Adrenal gland (tissue), 12 donors: ENCODE measurements around the gene RPS27. TPM values are rescaled to one million over a fixed set of nuclear protein-coding genes. Genes with fewer than 3 reads are reported as not detected.
"Not testable (repeated sequence)": the region's sequence is repeated elsewhere in the genome, so short reads cannot be mapped to it uniquely, and the experiment has no call there.

ENCODE experiments used
- DNase-seq, 7 donors: peaks; one replicate each; pipeline ENCODE4 v3.0.0-alpha.2; 2019 to 2020
- H3K27ac ChIP-seq, 5 donors: fragments of 200-600 bp; sonication (generic) in 4 of 5; 1 replicate in 3 of 5; 2 replicates in 2 of 5; pipeline versions ENCODE4 v1.5.1 to v1.8.0; 2016 to 2020; ENCODE audit warnings: mild to moderate bottlenecking in 1 of 5
- H3K27me3 ChIP-seq: fragments of 200-600 bp; 2 replicates; pipeline ENCODE4 v1.8.0; 2021
- H3K36me3 ChIP-seq, 2 donors: fragments of 200-600 bp; replicated peaks in 1 of 2; 1 replicate in 1 of 2; 2 replicates in 1 of 2; pipeline versions ENCODE4 v1.5.1 to v1.8.0; 2018 to 2022
- H3K4me1 ChIP-seq, 2 donors: fragments of 200-600 bp; replicated peaks in 1 of 2; 1 replicate in 1 of 2; 2 replicates in 1 of 2; pipeline versions ENCODE4 v1.5.1 to v1.8.0; 2018 to 2021
- H3K4me3 ChIP-seq, 4 donors: fragments of 200-600 bp; sonication (generic) in 3 of 4; one replicate each; pipeline ENCODE4 v1.5.1; 2016 to 2018
- H3K9me3 ChIP-seq, 3 donors: fragments of 200-600 bp; sonication (generic) in 1 of 3; replicated peaks in 1 of 3; 1 replicate in 2 of 3; 2 replicates in 1 of 3; pipeline versions ENCODE4 v1.5.1 to v1.8.0; 2016 to 2021
- CTCF ChIP-seq, 6 experiments: fragments of 450-650 bp in 4 of 6; fragments of 200-600 bp in 2 of 6; sonication (generic) in 1 of 6; IDR thresholded peaks; 1 replicate in 5 of 6; 2 replicates in 1 of 6; pipeline versions ENCODE4 v1.5.1 to v1.8.0; 2016 to 2021; ENCODE audit warnings: antibody characterized with exemption in 6 of 6, mild to moderate bottlenecking in 2 of 6, moderate library complexity in 1 of 6
- POLR2A ChIP-seq, 2 donors: fragments of 450-650 bp; IDR thresholded peaks; one replicate each; pipeline ENCODE4 v1.6.1; 2017; ENCODE audit warnings: antibody characterized with exemption in 2 of 2, mild to moderate bottlenecking in 2 of 2, moderate library complexity in 1 of 2
- WGBS, 4 donors: extraction: QIAGEN DNeasy Blood & Tissue Kit in 2 of 4; methylation state at CpG; one replicate each; pipeline versions ENCODE4 v1.1.5 to v1.1.7; 2013 to 2017; 5-methylcytosine and 5-hydroxymethylcytosine counted together
- intact Hi-C, 2 donors: fragments of 100-400 bp; cut with DNase I; formaldehyde crosslinking; loops; one replicate each; pipeline versions ENCODE4 v1.14.1 to v1.15.0; 2022 to 2023
- polyA plus RNA-seq, 3 donors: library from polyadenylated mRNA; stranded (reverse); fragments of 200-250 nt in 2 of 3; fragments of 350-450 nt in 1 of 3; fragmentation: Illumina TruSeq in 1 of 3; extraction: RNeasy Lipid Tissue Mini Kit (QIAGEN cat#74804) in 1 of 3; gene quantifications; one replicate each; pipeline ENCODE4 v1.2.3, GENCODE V29; 2013 to 2014
- total RNA-seq, 9 donors: library from RNA; depleted of rRNA in 4 of 9; stranded (reverse); fragments of >200 nt in 4 of 9; fragments of 120-200 nt in 1 of 9; fragmentation: NEBNext Ultra II Directional in 1 of 9; extraction: Animal tissue kit (Norgen Biotek cat#: 25700) in 1 of 9; gene quantifications; one replicate each; pipeline versions ENCODE4 v1.1.0 to v1.2.4, GENCODE V29; 2013 to 2023
- donor health status: healthy with polysubstance abuse.
- donor health status: Bipolar disorder and iron deficiency.
- donor health status: DM: yes; HTN: yes; CAD: no.
- donor health status: DM: no; HTN: no; CAD: no.
- donor health status: DM: no; HTN: no; CAD: no.
- donor health status: DM: yes; HTN: yes; CAD: no.

The RPS27 gene
- total and polyA plus RNA-seq, 12 donors: 943 to 6,436 (median 1,761) TPM

GRCh38 chr1:153995202-153995601 is 4.6 kb downstream of the RPS27 start:
- no peaks in the 10 kb centered on the region for H3K9me3 ChIP-seq
- intact Hi-C loops: no loop called here
- H3K4me3 ChIP-seq: no peak overlapping the region
- WGBS, 4 donors: 82 to 88% (median 85%) methylated on average over 3 of the region's 3 CpGs
- no peak overlapping the region for H3K27ac ChIP-seq
- peaks cover 10 to 28% of the 10 kb centered on the region in 2 donors for H3K4me1 ChIP-seq
- TF ChIP-seq POLR2A (IDR thresholded peaks at IDR 0.05) (no peak), CTCF (IDR thresholded peaks at IDR 0.05) (no peak)
- H3K27me3 ChIP-seq: no peaks in the 10 kb centered on the region
- DNase-seq: no peak
- H3K36me3 ChIP-seq: peaks cover 0 to 40% of the 10 kb centered on the region in 2 donors

- intact Hi-C loops: no loop called here
Measured at GRCh38 chr1:153995640-153996039, 5.1 kb downstream of the RPS27 start.

GRCh38 chr1:153996882-153997281 is 6.3 kb downstream of the RPS27 start:
- DNase-seq, H3K9me3 ChIP-seq, H3K27ac ChIP-seq, H3K4me3 ChIP-seq, H3K27me3 ChIP-seq, intact Hi-C loops: not testable (repeated sequence)
- Histone ChIP-seq H3K36me3 (peaks cover 0 to 34% of the 10 kb centered on the region in 2 donors), H3K4me1 (peaks cover 3 to 19% of the 10 kb centered on the region in 2 donors)
- WGBS, 4 donors: 94 to 97% (median 95%) methylated on average over 10 of the region's 10 CpGs

More at GRCh38 chr1:153995640-153996039, 5.1 kb downstream of the RPS27 start:
- Histone ChIP-seq H3K4me3 (no peak overlapping the region), H3K27me3 (no peaks in the 10 kb centered on the region), H3K27ac (no peak overlapping the region), H3K9me3 (no peaks in the 10 kb centered on the region), H3K4me1 (peaks cover 10 to 26% of the 10 kb centered on the region in 2 donors), H3K36me3 (peaks cover 0 to 40% of the 10 kb centered on the region in 2 donors)
- DNase-seq: no peak
- TF ChIP-seq POLR2A (IDR thresholded peaks at IDR 0.05) (no peak), CTCF (IDR thresholded peaks at IDR 0.05) (no peak)
- WGBS, 4 donors: 92 to 97% (median 95%) methylated on average over 11 of the region's 11 CpGs

- H3K27me3 ChIP-seq: no peaks in the 10 kb centered on the region
- intact Hi-C loops: no loop called here
- no peak for TF ChIP-seq CTCF (IDR thresholded peaks at IDR 0.05)
- TF ChIP-seq POLR2A (IDR thresholded peaks at IDR 0.05): no peak
- no peaks in the 10 kb centered on the region for H3K4me1 ChIP-seq
- H3K36me3 ChIP-seq: peaks cover 0 to 1% of the 10 kb centered on the region in 2 donors
- no peak overlapping the region for H3K27ac ChIP-seq
- no peak overlapping the region for H3K4me3 ChIP-seq
- no peaks in the 10 kb centered on the region for H3K9me3 ChIP-seq
- DNase-seq: no peak
- WGBS, 4 donors: 71 to 83% (median 75%) methylated on average over 4 of the region's 4 CpGs
Measured at GRCh38 chr1:154000420-154000819, 9.9 kb downstream of the RPS27 start.

GRCh38 chr1:154006136-154006535 is 15.6 kb downstream of the RPS27 start:
- WGBS, 4 donors: 79 to 93% (median 92%) methylated on average over 3 of the region's 3 CpGs
- H3K27ac ChIP-seq: no peak overlapping the region

More at GRCh38 chr1:154006136-154006535, 15.6 kb downstream of the RPS27 start:
- TF ChIP-seq POLR2A (IDR thresholded peaks at IDR 0.05) (no peak), CTCF (IDR thresholded peaks at IDR 0.05) (no peak)
- no peak overlapping the region for H3K4me3 ChIP-seq
- intact Hi-C loops: no loop called here
- no peaks in the 10 kb centered on the region for H3K27me3 ChIP-seq
- no peaks in the 10 kb centered on the region for H3K4me1 ChIP-seq
- no peaks in the 10 kb centered on the region for H3K36me3 ChIP-seq
- no peak for DNase-seq
- H3K9me3 ChIP-seq: no peaks in the 10 kb centered on the region
